GM20000 (cell line): ENCODE data around the gene ASIC3.

Experiments used
- DNase-seq: peaks from one replicate; pipeline ENCODE4 v3.0.0; 2012; ENCODE audit warnings: low spot score
- TF ChIP-seq, protein P1 (sequence below): IDR thresholded peaks from 2 replicates; pipeline ENCODE4 v1.5.1; 2012; ENCODE audit warnings: mild to moderate bottlenecking, control low read depth; ENCODE audit errors: extremely low read depth, missing control alignments

The ASIC3 gene

DNA sequence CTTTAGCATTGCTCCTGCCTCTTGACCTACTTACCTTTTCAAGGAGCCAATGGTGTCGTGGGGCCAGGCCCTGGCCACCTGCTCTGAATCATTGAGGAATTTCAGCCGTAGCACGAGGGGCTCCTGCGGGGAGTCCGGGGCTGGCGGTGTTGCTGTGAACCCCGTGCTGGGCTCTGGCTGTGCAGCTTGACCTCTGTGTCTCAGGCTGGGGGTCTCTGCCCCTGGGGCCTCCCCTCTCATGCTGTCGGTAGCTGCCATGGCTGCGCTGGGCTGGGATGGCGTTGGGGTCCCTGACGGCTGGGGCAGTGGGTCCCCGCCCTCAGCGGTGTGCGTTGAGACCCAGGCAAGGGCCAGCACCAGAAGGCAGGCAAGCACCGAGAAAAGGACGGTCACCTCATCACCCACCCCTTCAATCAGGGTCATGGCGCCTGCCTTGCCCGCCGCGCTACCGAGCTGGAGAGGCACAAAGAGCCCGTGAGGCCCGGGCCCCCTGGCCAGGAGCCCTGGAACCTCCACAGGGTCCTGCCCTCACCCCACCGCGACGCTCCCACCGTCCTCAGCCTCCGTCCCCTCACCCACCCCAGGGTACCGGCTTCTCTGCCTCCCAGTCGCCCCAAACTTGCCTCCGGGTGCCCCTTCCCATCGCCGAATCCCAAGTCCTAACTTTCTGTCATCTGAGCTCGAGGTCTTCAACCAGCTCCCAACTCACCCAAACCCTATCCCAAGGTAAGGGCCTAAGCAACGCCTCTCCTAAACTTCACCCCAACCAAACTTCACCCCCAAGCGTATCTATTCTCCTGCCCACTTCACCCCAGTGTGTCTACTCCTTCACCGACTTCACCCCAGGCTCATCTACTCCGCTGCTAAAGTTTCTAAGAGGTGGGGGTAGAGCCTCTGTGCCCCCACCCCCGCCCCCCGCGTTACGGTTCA is 34.1 kb downstream of the ASIC3 start:
- DNase-seq = no peak
- TF ChIP-seq, protein P1, sequence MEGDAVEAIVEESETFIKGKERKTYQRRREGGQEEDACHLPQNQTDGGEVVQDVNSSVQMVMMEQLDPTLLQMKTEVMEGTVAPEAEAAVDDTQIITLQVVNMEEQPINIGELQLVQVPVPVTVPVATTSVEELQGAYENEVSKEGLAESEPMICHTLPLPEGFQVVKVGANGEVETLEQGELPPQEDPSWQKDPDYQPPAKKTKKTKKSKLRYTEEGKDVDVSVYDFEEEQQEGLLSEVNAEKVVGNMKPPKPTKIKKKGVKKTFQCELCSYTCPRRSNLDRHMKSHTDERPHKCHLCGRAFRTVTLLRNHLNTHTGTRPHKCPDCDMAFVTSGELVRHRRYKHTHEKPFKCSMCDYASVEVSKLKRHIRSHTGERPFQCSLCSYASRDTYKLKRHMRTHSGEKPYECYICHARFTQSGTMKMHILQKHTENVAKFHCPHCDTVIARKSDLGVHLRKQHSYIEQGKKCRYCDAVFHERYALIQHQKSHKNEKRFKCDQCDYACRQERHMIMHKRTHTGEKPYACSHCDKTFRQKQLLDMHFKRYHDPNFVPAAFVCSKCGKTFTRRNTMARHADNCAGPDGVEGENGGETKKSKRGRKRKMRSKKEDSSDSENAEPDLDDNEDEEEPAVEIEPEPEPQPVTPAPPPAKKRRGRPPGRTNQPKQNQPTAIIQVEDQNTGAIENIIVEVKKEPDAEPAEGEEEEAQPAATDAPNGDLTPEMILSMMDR = no peak

DNA sequence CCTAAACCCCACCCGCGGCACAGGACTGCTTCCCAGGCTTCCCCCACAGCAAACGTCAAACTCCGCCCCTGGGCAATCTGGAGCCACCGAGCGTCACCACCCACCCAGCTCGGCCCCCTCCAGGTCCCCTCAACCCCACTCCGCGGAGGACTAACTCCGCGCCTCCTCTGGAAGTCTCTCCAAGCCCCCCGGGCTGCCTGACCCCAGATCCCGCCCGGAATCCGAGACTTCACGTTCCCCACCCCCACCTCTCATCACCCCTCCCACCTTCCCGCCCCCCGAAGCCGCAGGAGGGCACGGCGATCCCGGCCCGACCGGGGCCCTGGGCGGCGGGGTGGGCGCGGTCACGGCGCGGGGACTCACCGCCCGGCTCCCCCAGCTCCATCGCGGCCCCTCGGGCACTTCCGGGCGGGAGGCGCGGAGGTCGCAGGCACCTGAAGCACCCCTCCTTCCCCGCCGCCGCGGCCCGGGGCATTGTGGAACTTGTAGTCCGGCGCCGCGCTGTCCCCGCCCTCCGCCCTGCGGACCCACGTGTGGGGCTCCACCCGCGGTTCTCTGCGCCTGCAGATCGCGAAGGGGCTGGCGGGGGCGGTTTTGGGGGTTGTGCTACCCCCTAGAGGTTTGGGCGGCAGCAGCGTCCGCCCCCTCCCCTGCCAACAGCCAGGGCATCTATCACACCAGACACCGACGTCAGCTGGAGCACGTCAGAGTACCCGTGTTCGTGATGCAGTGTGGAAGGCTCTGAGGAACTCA is 34.9 kb downstream of the ASIC3 start, which contains the start of gene TMUB1:
TSS of gene TMUB1 (minus strand) at position 423 of the 753 bp plus-strand sequence. CDS start 930 bp downstream, outside the sequence.
- DNase-seq = peak; percentile 92
- TF ChIP-seq, protein P1 = no peak

DNA sequence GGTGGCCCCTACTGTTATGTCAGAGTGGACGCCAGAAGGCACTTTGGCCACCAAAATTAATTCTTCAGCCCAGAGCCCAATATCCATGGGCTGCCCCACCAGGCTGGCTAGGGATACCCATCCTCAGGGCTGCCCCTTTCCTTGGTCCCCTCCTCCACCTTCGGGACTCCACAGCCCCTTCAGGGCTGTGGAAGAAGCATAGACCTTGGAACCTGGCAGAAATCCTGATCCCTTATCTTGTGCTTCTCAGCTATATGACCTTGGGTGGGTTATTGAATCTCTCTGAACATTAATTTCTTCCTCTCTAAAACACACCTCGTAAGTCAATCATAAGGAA is 35.5 kb downstream of the ASIC3 start:
- TF ChIP-seq, protein P1 = no peak
- no peak for DNase-seq

DNA sequence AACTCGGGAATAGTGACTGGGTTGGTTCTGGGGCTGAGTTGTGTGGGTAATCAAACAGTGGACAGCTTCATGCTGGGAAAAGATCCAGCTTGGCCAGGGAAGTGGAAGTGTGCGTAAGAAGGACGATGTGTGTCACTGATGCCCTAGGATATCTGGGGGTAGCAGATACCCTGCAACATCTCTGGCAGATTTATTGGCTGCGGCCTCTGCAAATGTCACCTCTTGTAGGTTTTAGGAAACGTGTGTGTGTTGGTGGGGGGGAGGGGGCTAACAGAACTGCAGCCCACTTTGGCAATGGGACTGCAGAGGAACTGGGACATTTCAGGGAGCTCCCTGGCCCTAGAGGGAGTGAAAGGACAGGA is 37.0 kb downstream of the ASIC3 start:
- no peak for DNase-seq
- TF ChIP-seq, protein P1 = no peak

DNA sequence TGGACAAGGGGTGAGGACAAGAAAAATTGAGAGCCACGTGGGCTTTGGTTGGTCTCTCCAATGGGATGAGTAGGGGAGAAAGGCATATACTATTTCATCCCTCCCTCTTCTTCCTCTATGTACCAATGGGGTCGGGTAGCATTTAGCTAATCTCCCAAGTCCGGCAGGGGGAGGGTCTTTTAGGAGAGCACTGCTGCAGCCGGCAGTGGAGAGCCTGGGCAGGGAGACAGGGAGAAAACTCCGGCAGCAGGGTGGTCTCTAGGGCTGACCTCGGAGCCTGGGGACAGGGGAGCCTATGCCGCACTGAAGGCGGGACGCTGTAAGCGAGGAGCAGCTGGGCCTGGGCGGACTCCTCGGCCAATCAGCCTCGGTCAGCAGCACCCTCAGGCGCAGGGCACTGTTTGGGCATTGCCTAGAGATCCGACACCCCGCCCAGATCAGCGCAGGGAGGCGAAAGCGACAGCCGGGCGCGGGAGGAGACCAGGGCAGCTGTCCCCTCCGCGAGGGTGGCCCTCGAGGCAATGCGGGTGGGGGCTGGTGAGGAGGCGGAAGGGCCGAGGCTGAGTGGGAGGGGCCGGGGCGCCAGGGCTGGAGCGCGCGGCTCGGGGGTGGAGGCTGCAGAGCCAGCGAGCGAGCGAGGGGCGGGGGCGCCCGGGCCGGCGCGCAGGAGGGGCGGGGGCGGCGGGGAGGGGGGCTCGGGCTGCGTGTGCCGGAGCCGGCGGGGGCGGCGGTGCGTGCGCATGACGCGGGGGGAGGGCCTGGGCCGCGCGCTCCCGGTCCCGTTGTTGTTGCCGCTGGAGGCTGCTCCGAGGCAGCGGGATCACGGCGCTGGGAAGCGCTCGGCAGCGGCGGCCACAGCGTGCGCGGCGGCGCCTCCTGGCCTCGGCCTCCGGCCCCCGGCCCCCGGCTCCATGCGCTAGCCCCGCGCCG is 37.6 kb downstream of the ASIC3 start, which contains the start of gene AGAP3:
TSS of gene AGAP3 (plus strand) at position 785 of the 930 bp plus-strand sequence. CDS start 267 bp downstream, outside the sequence.
- peak; percentile 97 for DNase-seq
- TF ChIP-seq, protein P1 = no peak

DNA sequence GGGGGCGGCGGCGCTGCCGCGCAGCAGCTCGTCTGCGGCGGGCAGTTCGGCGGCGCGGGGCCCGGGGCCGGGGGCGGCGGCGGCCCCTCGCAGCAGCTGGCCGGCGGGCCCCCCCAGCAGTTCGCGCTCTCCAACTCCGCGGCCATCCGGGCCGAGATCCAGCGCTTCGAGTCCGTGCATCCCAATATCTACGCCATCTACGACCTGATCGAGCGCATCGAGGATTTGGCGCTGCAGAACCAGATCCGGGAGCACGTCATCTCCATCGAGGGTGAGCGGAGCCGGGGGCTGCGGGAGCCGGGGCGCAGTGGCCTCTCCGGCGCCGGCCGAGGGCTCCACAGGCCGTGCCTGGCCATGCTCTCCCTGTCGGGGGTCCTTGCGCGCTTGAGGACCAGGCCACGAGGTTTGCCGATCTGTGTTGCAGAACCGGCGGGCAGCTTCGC is 38.5 kb downstream of the ASIC3 start:
- TF ChIP-seq, protein P1 = no peak
- DNase-seq = no peak
